ENCODE data around the gene C2CD4C. TPM values are rescaled to one million over a fixed set of nuclear protein-coding genes. Genes with fewer than 3 reads are reported as not detected.
"Not testable (repeated sequence)": the region's sequence is repeated elsewhere in the genome, so short reads cannot be mapped to it uniquely, and the experiment has no call there.

Gene C2CD4C
- total and polyA plus RNA-seq, 2 donors (not counting 3 experiments of a cell fraction or from before 2014, with no cell fraction given) = 0.25 to 0.38 TPM

DNA sequence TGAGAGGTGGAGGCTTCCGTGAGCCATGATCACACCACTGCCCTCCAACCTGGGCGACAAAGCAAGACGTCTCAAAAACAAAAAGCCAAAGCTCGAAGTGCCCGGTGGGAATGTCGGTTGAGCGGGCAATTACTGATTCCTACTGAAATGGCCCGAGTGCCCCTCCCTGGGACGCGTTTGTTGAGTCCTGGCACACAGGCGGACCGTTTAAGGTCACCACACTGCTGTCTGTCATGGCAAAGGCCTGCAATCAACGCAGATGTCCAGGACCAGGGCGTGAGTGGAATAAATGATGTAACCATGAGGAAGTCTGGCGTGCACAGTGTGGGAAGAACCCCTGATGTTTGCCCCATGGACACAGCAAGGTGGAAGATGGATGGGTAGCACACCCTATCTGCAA lies 19.2 kb upstream of the C2CD4C start:
- Histone ChIP-seq H3K27ac (ENCODE audit: insufficient read depth, low read depth, low read length) (no peak overlapping the region), H3K9me1 (replicated peaks; ENCODE audit: control insufficient read depth, extremely low read depth, insufficient read depth, low read length) (no peaks in the 10 kb centered on the region), H3K36me3 (ENCODE audit: control insufficient read depth in 2 of 2, extremely low read depth in 1 of 2, insufficient read depth in 2 of 2, low read length in 2 of 2) (no peaks in the 10 kb centered on the region), H3K4me2 (ENCODE audit: insufficient read depth, low read length) (no peak overlapping the region), H4K20me1 (replicated peaks; ENCODE audit: control insufficient read depth, extremely low read depth, insufficient read depth, low read length) (no peaks in the 10 kb centered on the region), H3K9me3 (replicated peaks; ENCODE audit: control insufficient read depth, insufficient read depth, low read length) (no peaks in the 10 kb centered on the region), H3K27me3 (ENCODE audit: control insufficient read depth in 2 of 2, insufficient read depth in 2 of 2, low read length in 2 of 2) (no peaks in the 10 kb centered on the region), H2AFZ (ENCODE audit: low read depth, low read length) (no peak overlapping the region), H3K4me3 (replicated peaks in 1 of 3; ENCODE audit: insufficient read depth in 1 of 3, low read depth in 1 of 3, low read length in 3 of 3) (no peak overlapping the region), H3K9ac (replicated peaks; ENCODE audit: extremely low read depth, insufficient read depth, low read length) (no peak overlapping the region), H3K4me1 (ENCODE audit: control insufficient read depth, extremely low read depth, insufficient read depth, low read length) (no peaks in the 10 kb centered on the region), H3K79me2 (ENCODE audit: control insufficient read depth, insufficient read depth, low read length) (no peaks in the 10 kb centered on the region)
- POLR2A ChIA-PET = no interaction called here
- intact Hi-C loops (cut with micrococcal nuclease) (no loop called here), dilution Hi-C loops (cut with MboI; ENCODE audit: extremely low pct_ligation_motif_present, low sequenced_read_pairs) (no loop called here)
- no peak for FAIRE-seq
- no peak for TF ChIP-seq GATA2 (IDR thresholded peaks at IDR 0.05; ENCODE audit: insufficient read depth, insufficient read length, low read depth, low read length)
- no peak for TF ChIP-seq MYC (IDR thresholded peaks at IDR 0.05; ENCODE audit: low read depth, low read length)
- no peak for TF ChIP-seq POLR2A (IDR thresholded peaks at IDR 0.05; ENCODE audit: low read depth, low read length)
- TF ChIP-seq FOS (IDR thresholded peaks at IDR 0.05; ENCODE audit: borderline replicate concordance, insufficient read depth, low read length) = no peak
- TF ChIP-seq, protein P1, sequence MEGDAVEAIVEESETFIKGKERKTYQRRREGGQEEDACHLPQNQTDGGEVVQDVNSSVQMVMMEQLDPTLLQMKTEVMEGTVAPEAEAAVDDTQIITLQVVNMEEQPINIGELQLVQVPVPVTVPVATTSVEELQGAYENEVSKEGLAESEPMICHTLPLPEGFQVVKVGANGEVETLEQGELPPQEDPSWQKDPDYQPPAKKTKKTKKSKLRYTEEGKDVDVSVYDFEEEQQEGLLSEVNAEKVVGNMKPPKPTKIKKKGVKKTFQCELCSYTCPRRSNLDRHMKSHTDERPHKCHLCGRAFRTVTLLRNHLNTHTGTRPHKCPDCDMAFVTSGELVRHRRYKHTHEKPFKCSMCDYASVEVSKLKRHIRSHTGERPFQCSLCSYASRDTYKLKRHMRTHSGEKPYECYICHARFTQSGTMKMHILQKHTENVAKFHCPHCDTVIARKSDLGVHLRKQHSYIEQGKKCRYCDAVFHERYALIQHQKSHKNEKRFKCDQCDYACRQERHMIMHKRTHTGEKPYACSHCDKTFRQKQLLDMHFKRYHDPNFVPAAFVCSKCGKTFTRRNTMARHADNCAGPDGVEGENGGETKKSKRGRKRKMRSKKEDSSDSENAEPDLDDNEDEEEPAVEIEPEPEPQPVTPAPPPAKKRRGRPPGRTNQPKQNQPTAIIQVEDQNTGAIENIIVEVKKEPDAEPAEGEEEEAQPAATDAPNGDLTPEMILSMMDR (IDR thresholded peaks at IDR 0.05; ENCODE audit: extremely low read depth in 1 of 2, insufficient read depth in 1 of 2, low read depth in 1 of 2, low read length in 2 of 2) = no peak
- TF ChIP-seq, protein P2, sequence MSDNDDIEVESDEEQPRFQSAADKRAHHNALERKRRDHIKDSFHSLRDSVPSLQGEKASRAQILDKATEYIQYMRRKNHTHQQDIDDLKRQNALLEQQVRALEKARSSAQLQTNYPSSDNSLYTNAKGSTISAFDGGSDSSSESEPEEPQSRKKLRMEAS (IDR thresholded peaks at IDR 0.05; ENCODE audit: insufficient read depth, insufficient read length) = no peak
- TF ChIP-seq JUN (IDR thresholded peaks at IDR 0.05; ENCODE audit: borderline replicate concordance, insufficient read depth, insufficient read length, low read depth) = no peak
- TF ChIP-seq EZH2 (IDR thresholded peaks at IDR 0.05; ENCODE audit: borderline replicate concordance, low read depth, low read length, severe bottlenecking) = no peak
- no peak for TF ChIP-seq POLR2AphosphoS5 (IDR thresholded peaks at IDR 0.05; ENCODE audit: insufficient read depth, low read depth, low read length)
- DNase-seq (ENCODE audit: low read depth, low spot score) = no peak
- BruUV-seq (replicated peaks) = no TSS peak
- CTCF ChIA-PET = no interaction called here

DNA sequence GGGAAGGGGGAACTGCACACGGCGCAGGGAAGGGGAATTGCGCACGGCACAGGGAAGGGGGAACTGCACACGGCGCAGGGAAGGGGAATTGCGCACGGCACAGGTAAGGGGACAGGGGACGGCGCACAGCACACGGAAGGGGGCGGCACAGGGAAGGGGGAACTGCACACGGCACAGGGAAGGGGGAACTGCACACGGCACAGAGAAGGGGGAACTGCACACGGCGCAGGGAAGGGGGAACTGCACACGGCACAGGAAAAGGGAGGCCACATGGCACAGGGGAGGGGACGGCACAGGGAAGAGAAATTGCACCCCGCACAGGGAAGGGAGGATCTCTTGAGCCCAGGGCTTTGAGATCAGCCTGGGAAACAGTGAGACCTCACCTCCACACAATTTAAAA lies 18.7 kb upstream of the C2CD4C start:
- H3K4me1 ChIP-seq (ENCODE audit: control insufficient read depth, extremely low read depth, insufficient read depth, low read length); FAIRE-seq; H2AFZ ChIP-seq (ENCODE audit: low read depth, low read length); intact Hi-C loops (cut with micrococcal nuclease); H3K4me3 ChIP-seq (replicated peaks in 1 of 3; ENCODE audit: insufficient read depth in 1 of 3, low read depth in 1 of 3, low read length in 3 of 3); DNase-seq (ENCODE audit: low read depth, low spot score); dilution Hi-C loops (cut with MboI; ENCODE audit: extremely low pct_ligation_motif_present, low sequenced_read_pairs); H4K20me1 ChIP-seq (replicated peaks; ENCODE audit: control insufficient read depth, extremely low read depth, insufficient read depth, low read length); H3K9me3 ChIP-seq (replicated peaks; ENCODE audit: control insufficient read depth, insufficient read depth, low read length); CTCF ChIA-PET; BruUV-seq (replicated peaks); H3K9ac ChIP-seq (replicated peaks; ENCODE audit: extremely low read depth, insufficient read depth, low read length); H3K27ac ChIP-seq (ENCODE audit: insufficient read depth, low read depth, low read length); H3K36me3 ChIP-seq (ENCODE audit: control insufficient read depth in 2 of 2, extremely low read depth in 1 of 2, insufficient read depth in 2 of 2, low read length in 2 of 2); H3K4me2 ChIP-seq (ENCODE audit: insufficient read depth, low read length); POLR2A ChIA-PET; H3K27me3 ChIP-seq (ENCODE audit: control insufficient read depth in 2 of 2, insufficient read depth in 2 of 2, low read length in 2 of 2); H3K9me1 ChIP-seq (replicated peaks; ENCODE audit: control insufficient read depth, extremely low read depth, insufficient read depth, low read length); H3K79me2 ChIP-seq (ENCODE audit: control insufficient read depth, insufficient read depth, low read length): not testable (repeated sequence)

Measured in endothelial cell of umbilical vein (primary cell).